ENCODE results near the gene OSBP2.

Gene OSBP2

GRCh38 chr22:30885591-30885990 lies 190.9 kb downstream of the OSBP2 start:
- no peak overlapping the region for H3K27ac ChIP-seq
- TF ChIP-seq, protein P1, sequence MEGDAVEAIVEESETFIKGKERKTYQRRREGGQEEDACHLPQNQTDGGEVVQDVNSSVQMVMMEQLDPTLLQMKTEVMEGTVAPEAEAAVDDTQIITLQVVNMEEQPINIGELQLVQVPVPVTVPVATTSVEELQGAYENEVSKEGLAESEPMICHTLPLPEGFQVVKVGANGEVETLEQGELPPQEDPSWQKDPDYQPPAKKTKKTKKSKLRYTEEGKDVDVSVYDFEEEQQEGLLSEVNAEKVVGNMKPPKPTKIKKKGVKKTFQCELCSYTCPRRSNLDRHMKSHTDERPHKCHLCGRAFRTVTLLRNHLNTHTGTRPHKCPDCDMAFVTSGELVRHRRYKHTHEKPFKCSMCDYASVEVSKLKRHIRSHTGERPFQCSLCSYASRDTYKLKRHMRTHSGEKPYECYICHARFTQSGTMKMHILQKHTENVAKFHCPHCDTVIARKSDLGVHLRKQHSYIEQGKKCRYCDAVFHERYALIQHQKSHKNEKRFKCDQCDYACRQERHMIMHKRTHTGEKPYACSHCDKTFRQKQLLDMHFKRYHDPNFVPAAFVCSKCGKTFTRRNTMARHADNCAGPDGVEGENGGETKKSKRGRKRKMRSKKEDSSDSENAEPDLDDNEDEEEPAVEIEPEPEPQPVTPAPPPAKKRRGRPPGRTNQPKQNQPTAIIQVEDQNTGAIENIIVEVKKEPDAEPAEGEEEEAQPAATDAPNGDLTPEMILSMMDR (conservative IDR thresholded peaks at IDR 0.05): no peak

GRCh38 chr22:30887453-30887852 lies 192.8 kb downstream of the OSBP2 start:
- no peak overlapping the region for H3K27ac ChIP-seq

DNA sequence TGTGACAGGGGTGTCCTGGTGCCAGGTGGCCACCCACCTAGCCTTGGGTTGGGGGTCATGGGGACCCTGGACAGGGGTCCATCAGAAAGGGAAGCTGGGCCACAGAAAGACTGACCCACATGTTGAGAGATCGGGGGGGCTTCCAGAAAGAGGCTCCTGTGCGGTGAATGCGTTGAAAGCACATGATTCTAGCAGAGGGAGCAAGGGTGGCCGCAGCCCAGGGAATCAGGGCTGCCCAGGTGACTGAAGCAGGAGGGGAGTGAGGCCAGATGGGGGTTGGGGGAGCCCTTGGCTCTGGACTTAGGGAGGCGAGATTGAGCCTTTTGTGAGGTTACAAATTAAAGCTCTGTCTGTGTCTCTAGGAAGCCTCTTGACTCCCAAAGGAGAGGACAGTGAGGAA lies 193.2 kb downstream of the OSBP2 start:
- TF ChIP-seq, protein P1 (conservative IDR thresholded peaks at IDR 0.05): no peak
- no peak overlapping the region for H3K27ac ChIP-seq

More at GRCh38 chr22:30887453-30887852, 192.8 kb downstream of the OSBP2 start:
- TF ChIP-seq, protein P1 (conservative IDR thresholded peaks at IDR 0.05): no peak

- H3K27ac ChIP-seq: no peak overlapping the region
These were observed 194.8 kb downstream of the OSBP2 start for GRCh38 chr22:30889268-30889995.

GRCh38 chr22:30889996-30890480 lies 195.4 kb downstream of the OSBP2 start:
- no peak overlapping the region for H3K27ac ChIP-seq

More at GRCh38 chr22:30889268-30889995, 194.8 kb downstream of the OSBP2 start:
- TF ChIP-seq, protein P1 (conservative IDR thresholded peaks at IDR 0.05): no peak

GRCh38 chr22:30890686-30891442 lies 196.2 kb downstream of the OSBP2 start:
- TF ChIP-seq, protein P1 (conservative IDR thresholded peaks at IDR 0.05): peak; percentile 89
- no peak overlapping the region for H3K27ac ChIP-seq

More at GRCh38 chr22:30889996-30890480, 195.4 kb downstream of the OSBP2 start:
- TF ChIP-seq, protein P1 (conservative IDR thresholded peaks at IDR 0.05): no peak

- no peak overlapping the region for H3K27ac ChIP-seq
- TF ChIP-seq, protein P1 (conservative IDR thresholded peaks at IDR 0.05): no peak
These were observed 196.7 kb downstream of the OSBP2 start for GRCh38 chr22:30891443-30891755.

Data from VCaP (cell line).